ENCODE measurements around the gene ZNF385A. TPM values are rescaled to one million over a fixed set of nuclear protein-coding genes. Genes with fewer than 3 reads are reported as not detected.
"Not testable (repeated sequence)": the region's sequence is repeated elsewhere in the genome, so short reads cannot be mapped to it uniquely, and the experiment has no call there.

Gene ZNF385A
- total and polyA plus RNA-seq, 5 donors: 6.0 to 17.0 (median 8.3) TPM

- H3K4me3 ChIP-seq (ENCODE audit: low read length): no peak overlapping the region
- no peaks in the 10 kb centered on the region for H3K9me3 ChIP-seq (ENCODE audit: control insufficient read depth, low read length)
- no peak overlapping the region for H3K27ac ChIP-seq (ENCODE audit: low read length)
- WGBS: 80% methylated on average over 5 of the region's 5 CpGs
- H3K27me3 ChIP-seq (ENCODE audit: control insufficient read depth, insufficient read depth): no peaks in the 10 kb centered on the region
- ATAC-seq: no peak
- intact Hi-C loops (cut with DNase I): no loop called here
- DNase-seq: no peak
- H3K4me1 ChIP-seq (ENCODE audit: control insufficient read depth, insufficient read depth, low read length): no peaks in the 10 kb centered on the region
These were observed 53.1 kb downstream of the ZNF385A start for GRCh38 chr12:54331461-54331860.

DNA sequence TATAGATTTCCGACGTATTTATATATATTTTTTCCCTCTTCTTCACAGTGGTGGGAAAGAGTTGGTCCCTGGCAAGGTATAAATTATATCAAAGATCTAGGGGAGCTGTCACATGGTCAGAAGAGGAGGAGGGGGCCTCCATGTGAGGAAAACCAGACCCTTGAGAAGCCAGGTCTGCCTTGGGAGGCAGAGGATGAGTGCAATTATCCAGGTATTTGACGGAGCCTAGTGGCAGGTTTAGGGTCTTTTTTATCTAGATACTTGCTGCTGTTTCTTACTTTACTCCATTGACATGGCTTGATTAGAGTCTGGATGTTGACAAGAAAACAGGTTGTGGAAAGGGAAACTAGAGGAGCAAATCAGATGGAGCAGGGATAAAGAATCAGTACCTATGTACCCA, 54.1 kb downstream of the ZNF385A start:
- DNase-seq (no peak), ATAC-seq (no peak)
- Histone ChIP-seq H3K4me3 (ENCODE audit: low read length) (no peak overlapping the region), H3K27ac (ENCODE audit: low read length) (no peak overlapping the region), H3K9me3 (ENCODE audit: control insufficient read depth, low read length) (no peaks in the 10 kb centered on the region), H3K4me1 (ENCODE audit: control insufficient read depth, insufficient read depth, low read length) (no peaks in the 10 kb centered on the region), H3K27me3 (ENCODE audit: control insufficient read depth, insufficient read depth) (no peaks in the 10 kb centered on the region)
- intact Hi-C loops (cut with DNase I): no loop called here
- 67% methylated on average over 3 of the region's 3 CpGs for WGBS

GRCh38 chr12:54329759-54330158, 54.8 kb downstream of the ZNF385A start:
- intact Hi-C loops (cut with DNase I): no loop called here
- Histone ChIP-seq H3K4me1 (ENCODE audit: control insufficient read depth, insufficient read depth, low read length) (no peaks in the 10 kb centered on the region), H3K9me3 (ENCODE audit: control insufficient read depth, low read length) (no peaks in the 10 kb centered on the region), H3K27ac (ENCODE audit: low read length) (no peak overlapping the region), H3K4me3 (ENCODE audit: low read length) (no peak overlapping the region), H3K27me3 (ENCODE audit: control insufficient read depth, insufficient read depth) (no peaks in the 10 kb centered on the region)
- DNase-seq (no peak), ATAC-seq (no peak)
- 65% methylated on average over 5 of the region's 5 CpGs for WGBS

DNA sequence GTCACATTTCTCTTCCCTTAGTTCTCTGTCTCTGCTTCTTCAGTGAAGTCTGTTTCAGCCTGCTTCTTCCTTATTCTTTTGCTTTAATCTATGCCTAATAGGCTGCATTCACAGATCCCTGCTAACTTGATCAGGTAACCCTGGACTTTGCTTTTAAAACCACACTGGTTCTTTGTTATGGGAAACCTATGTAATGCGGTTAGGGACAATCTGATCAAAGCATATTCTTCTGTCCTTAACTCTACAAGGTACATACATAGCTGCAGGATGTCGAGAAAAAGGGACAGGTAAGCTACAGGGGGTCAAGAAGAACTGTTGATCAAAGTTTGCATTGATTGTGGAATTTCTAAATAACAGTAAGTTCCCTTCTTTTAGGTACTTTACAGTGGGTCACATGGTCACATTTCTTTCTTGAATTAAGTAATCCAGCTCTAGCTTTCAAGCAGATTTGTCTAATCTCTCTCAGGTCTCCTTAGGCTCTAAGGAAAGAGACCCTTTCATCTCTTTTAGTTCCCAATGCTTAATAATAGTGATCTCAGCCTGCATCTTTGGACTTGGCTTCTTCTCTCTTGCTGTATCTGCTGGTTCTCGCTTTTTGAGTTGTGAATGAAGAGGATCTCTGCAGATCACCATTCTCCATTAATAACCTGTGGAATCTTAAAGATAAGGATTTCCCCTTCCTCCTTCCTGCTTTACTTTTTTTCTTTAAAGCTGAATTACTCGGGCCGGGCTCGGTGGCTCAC, 55.8 kb downstream of the ZNF385A start:
- ATAC-seq (no peak), DNase-seq (no peak)
- Histone ChIP-seq H3K4me3 (ENCODE audit: low read length) (no peak overlapping the region), H3K27me3 (ENCODE audit: control insufficient read depth, insufficient read depth) (no peaks in the 10 kb centered on the region), H3K4me1 (ENCODE audit: control insufficient read depth, insufficient read depth, low read length) (no peaks in the 10 kb centered on the region), H3K27ac (ENCODE audit: low read length) (no peak overlapping the region), H3K9me3 (ENCODE audit: control insufficient read depth, low read length) (no peaks in the 10 kb centered on the region)
- intact Hi-C loops (cut with DNase I): no loop called here
- 76% methylated on average over 6 of the region's 6 CpGs for WGBS

DNA sequence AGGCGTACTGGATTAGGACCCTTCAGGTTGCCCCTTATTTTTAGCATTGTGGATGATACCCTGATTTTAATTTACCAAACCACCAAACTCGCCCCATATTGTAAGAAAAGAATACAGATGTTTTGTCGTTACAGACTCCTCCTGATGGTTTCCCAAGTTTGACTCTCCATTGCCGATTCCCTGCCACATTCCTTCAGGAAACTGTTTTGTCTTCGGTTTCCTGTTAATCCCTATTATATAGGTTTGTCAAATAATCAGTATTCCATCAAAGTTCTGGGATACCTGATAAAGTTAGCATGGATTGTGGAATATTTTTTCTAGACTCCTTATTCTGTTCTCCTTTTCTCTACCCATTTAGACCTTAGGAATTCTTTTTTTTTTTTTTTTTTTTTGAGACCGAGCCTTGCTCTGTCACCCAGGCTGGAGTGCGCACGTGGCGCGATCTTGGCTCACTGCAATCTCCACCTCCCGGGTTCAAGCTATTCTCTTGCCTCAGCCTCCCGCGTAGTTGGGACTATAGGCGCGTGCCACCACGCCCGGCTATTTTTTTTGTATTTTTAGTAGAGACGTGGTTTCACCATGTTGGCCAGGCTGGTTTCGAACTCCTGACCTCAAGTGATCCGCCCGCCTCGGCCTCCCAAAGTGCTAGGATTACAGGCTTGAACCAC, 59.0 kb downstream of the ZNF385A start:
- H3K9me3 ChIP-seq (ENCODE audit: control insufficient read depth, low read length); H3K27me3 ChIP-seq (ENCODE audit: control insufficient read depth, insufficient read depth); H3K4me1 ChIP-seq (ENCODE audit: control insufficient read depth, insufficient read depth, low read length); DNase-seq; ATAC-seq; intact Hi-C loops (cut with DNase I): not testable (repeated sequence)
- Histone ChIP-seq H3K27ac (ENCODE audit: low read length) (peak overlapping the region; percentile 91), H3K4me3 (ENCODE audit: low read length) (peak overlapping the region; percentile 99)
- 48% methylated on average over 22 of the region's 22 CpGs for WGBS

- peak; percentile 98 to 99 for ATAC-seq
- DNase-seq: peak; percentile 94 to 96 (median 96)
- intact Hi-C loops (cut with DNase I): no loop called here
- no peaks in the 10 kb centered on the region for H3K4me1 ChIP-seq (ENCODE audit: control insufficient read depth, insufficient read depth, low read length)
- no peaks in the 10 kb centered on the region for H3K9me3 ChIP-seq (ENCODE audit: control insufficient read depth, low read length)
- 2% methylated on average over 34 of the region's 34 CpGs for WGBS
- H3K27me3 ChIP-seq (ENCODE audit: control insufficient read depth, insufficient read depth): no peaks in the 10 kb centered on the region
- peak within 1 kb of the TSS; percentile 99 for H3K4me3 ChIP-seq (ENCODE audit: low read length)
- H3K27ac ChIP-seq (ENCODE audit: low read length): peak within 1 kb of the TSS; percentile 91
These were observed 59.7 kb downstream of the ZNF385A start, which contains the start of gene COPZ1 for GRCh38 chr12:54324617-54325441. TSS of gene COPZ1 (plus strand) at chr12:54325131. CDS start at chr12:54325164, 33 bp downstream.

GRCh38 chr12:54321363-54321762, 63.2 kb downstream of the ZNF385A start:
- H3K4me3 ChIP-seq (ENCODE audit: low read length): no peak overlapping the region
- 89% methylated on average over 5 of the region's 5 CpGs for WGBS
- H3K4me1 ChIP-seq (ENCODE audit: control insufficient read depth, insufficient read depth, low read length): no peaks in the 10 kb centered on the region
- no peaks in the 10 kb centered on the region for H3K27me3 ChIP-seq (ENCODE audit: control insufficient read depth, insufficient read depth)
- H3K9me3 ChIP-seq (ENCODE audit: control insufficient read depth, low read length): no peaks in the 10 kb centered on the region
- DNase-seq (no peak), ATAC-seq (no peak)
- no peak overlapping the region for H3K27ac ChIP-seq (ENCODE audit: low read length)
- intact Hi-C loops (cut with DNase I): no loop called here

Small RNA genes within 50 kb of the gene (microRNA-seq; reads per million reads assigned to microRNA genes)
- gene MIR148B: 278 to 290 reads per million in 2 donors

Other genes starting within 250 kb of the ZNF385A start
- gene SMUG1, start 195.7 kb downstream of the ZNF385A start, total RNA-seq: 10 to 100 TPM; 16.8 to 20.7 (median 18.6) TPM
- gene SMUG1, start 195.7 kb downstream of the ZNF385A start, polyA plus RNA-seq: 26.3 TPM
- 10 to 100 TPM; 55.1 to 68.2 (median 57.1) TPM for gene CBX5, start 104.6 kb downstream of the ZNF385A start, total RNA-seq
- gene CBX5, start 104.6 kb downstream of the ZNF385A start, polyA plus RNA-seq: 23.0 TPM
- 100 to 1,000 TPM; 425 to 572 (median 530) TPM for gene HNRNPA1, start 104.0 kb downstream of the ZNF385A start, total RNA-seq
- gene HNRNPA1, start 104.0 kb downstream of the ZNF385A start, polyA plus RNA-seq: 405 TPM
- gene NFE2, start 83.7 kb downstream of the ZNF385A start, total RNA-seq: under 1 TPM; 0.28 to 0.97 (median 0.37) TPM
- 0.32 TPM for gene NFE2, start 83.7 kb downstream of the ZNF385A start, polyA plus RNA-seq
- gene COPZ1, start 59.6 kb downstream of the ZNF385A start, total RNA-seq: 100 to 1,000 TPM; 103 to 120 (median 119) TPM
- gene COPZ1, start 59.6 kb downstream of the ZNF385A start, polyA plus RNA-seq: 112 TPM
- under 1 TPM; 0.39 to 0.71 (median 0.46) TPM for gene GPR84, start 20.2 kb downstream of the ZNF385A start, total RNA-seq
- 0.20 TPM for gene GPR84, start 20.2 kb downstream of the ZNF385A start, polyA plus RNA-seq
- gene ITGA5, start 34.5 kb upstream of the ZNF385A start, total RNA-seq: 100 to 1,000 TPM in 1 of 4 donors, 10 to 100 TPM in 3; 57.0 to 141 (median 60.2) TPM
- gene ITGA5, start 34.5 kb upstream of the ZNF385A start, polyA plus RNA-seq: 49.3 TPM
- gene GTSF1, start 88.9 kb upstream of the ZNF385A start, total RNA-seq: under 1 TPM in 1 of 4 donors, not detected in 3; 0.79 TPM
- not detected for gene GTSF1, start 88.9 kb upstream of the ZNF385A start, polyA plus RNA-seq
- gene NCKAP1L, start 113.0 kb upstream of the ZNF385A start, total RNA-seq: 10 to 100 TPM in 2 of 4 donors, 1 to 10 TPM in 2; 7.0 to 13.0 (median 10.3) TPM
- gene NCKAP1L, start 113.0 kb upstream of the ZNF385A start, polyA plus RNA-seq: 1.1 TPM
- 1 to 10 TPM; 1.0 to 3.1 (median 1.6) TPM for gene PDE1B, start 164.9 kb upstream of the ZNF385A start, total RNA-seq
- 2.6 TPM for gene PDE1B, start 164.9 kb upstream of the ZNF385A start, polyA plus RNA-seq
- 100 to 1,000 TPM; 122 to 190 (median 161) TPM for gene PPP1R1A, start 203.9 kb upstream of the ZNF385A start, total RNA-seq
- 210 TPM for gene PPP1R1A, start 203.9 kb upstream of the ZNF385A start, polyA plus RNA-seq